Measurements from ENCODE around the gene PBX3.
"Not testable (repeated sequence)": the region's sequence is repeated elsewhere in the genome, so short reads cannot be mapped to it uniquely, and the experiment has no call there.

DNA sequence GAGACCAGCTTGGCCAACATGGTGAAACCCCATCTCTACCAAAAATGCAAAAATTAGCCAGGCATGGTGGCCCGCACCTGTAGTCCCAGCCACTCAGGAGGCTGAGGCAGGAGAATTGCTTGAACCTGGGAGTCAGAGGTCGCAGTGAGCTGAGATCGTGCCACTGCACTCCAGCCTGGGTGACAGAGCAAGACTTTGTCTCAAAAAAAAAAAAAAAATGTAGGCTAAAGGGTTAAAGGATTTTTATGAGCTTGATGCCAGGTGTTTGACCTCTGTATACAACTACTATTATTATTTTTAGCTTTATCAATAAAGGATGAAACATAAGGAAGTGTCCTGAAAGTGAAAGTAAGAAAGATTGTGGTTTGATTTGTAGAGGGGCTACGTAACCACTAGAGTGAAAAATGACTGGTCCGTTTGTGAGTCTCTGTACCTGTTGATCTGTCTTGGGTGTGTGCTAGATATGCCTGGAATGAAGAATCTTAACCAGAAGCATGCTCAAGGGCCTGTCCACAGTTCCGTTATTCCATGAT, 76.8 kb downstream of the PBX3 start:
- TF ChIP-seq, protein P1, sequence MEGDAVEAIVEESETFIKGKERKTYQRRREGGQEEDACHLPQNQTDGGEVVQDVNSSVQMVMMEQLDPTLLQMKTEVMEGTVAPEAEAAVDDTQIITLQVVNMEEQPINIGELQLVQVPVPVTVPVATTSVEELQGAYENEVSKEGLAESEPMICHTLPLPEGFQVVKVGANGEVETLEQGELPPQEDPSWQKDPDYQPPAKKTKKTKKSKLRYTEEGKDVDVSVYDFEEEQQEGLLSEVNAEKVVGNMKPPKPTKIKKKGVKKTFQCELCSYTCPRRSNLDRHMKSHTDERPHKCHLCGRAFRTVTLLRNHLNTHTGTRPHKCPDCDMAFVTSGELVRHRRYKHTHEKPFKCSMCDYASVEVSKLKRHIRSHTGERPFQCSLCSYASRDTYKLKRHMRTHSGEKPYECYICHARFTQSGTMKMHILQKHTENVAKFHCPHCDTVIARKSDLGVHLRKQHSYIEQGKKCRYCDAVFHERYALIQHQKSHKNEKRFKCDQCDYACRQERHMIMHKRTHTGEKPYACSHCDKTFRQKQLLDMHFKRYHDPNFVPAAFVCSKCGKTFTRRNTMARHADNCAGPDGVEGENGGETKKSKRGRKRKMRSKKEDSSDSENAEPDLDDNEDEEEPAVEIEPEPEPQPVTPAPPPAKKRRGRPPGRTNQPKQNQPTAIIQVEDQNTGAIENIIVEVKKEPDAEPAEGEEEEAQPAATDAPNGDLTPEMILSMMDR (IDR thresholded peaks at IDR 0.05): not testable (repeated sequence)
- TF ChIP-seq POLR2AphosphoS5 (IDR thresholded peaks at IDR 0.05; ENCODE audit: low read depth, low read length): not testable (repeated sequence)
